ENCODE results near the gene LY6G5B. TPM values are rescaled to one million over a fixed set of nuclear protein-coding genes. Genes with fewer than 3 reads are reported as not detected.

LY6G5B gene
- total RNA-seq (2014; rRNA removed), result 5.0 and 5.3 TPM in 2 replicates
- percentile 86 among the genes with signal in this experiment for Bru-seq, nascent RNA
- BruChase-seq, experiment 1, labeled RNA remaining after a 6-hour chase, result percentile 95 among the genes with signal in this experiment
- percentile 98 among the genes with signal in this experiment for BruChase-seq, experiment 2, labeled RNA remaining after a 2-hour chase
- long read RNA-seq, partial matches to known transcripts, result 0 of 5 reads
- long read RNA-seq, other reads (novel, unspliced or antisense), result 5 of 5 reads

DNA sequence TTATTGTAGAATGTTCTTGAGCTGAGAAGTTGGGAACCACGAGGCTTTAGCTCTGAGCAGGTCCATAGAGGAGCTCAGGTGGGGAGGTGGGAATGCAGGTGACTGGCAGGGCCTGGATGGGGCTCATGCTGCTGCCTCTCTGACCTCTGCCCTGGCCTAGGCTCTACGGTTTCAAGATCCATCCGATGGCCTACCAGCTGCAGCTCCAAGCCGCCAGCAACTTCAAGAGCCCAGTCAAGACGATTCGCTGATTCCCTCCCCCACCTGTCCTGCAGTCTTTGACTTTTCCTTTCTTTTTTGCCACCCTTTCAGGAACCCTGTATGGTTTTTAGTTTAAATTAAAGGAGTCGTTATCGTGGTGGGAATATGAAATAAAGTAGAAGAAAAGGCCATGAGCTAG lies at the start of gene LY6G5B:
Gene LY6G5B, plus strand, starts transcription at position 301 of the 400 bp plus-strand sequence. CDS start 975 bp downstream, outside the sequence.
- H3K4me1 ChIP-seq (ENCODE audit: insufficient read depth, low read length), result peaks cover 5% of the 10 kb centered on the region
- TF ChIP-seq EZH2 (IDR thresholded peaks at IDR 0.05; ENCODE audit: low read length, unreplicated experiment) (no peak), EZH2phosphoT487 (IDR thresholded peaks at IDR 0.05; ENCODE audit: borderline replicate concordance, low read length) (no peak), CTCF (conservative IDR thresholded peaks at IDR 0.05; ENCODE audit: low read depth, low read length) (no peak)
- no peak within 1 kb of the TSS for H3K4me2 ChIP-seq (ENCODE audit: low read length)
- intact Hi-C loops (cut with micrococcal nuclease), result loop anchor here (5.0 kb wide), 1 partner anchor 122 kb away; the partner anchor contains the start of genes ATP6V1G2 and NFKBIL1
- peaks cover 36% of the 10 kb centered on the region for H3K79me2 ChIP-seq (ENCODE audit: low read length)
- H3K9ac ChIP-seq (ENCODE audit: low read length), result no peak within 1 kb of the TSS
- no peaks in the 10 kb centered on the region for H3F3A ChIP-seq (ENCODE audit: low read length, unreplicated experiment)
- ChIA-PET POLR2A (ENCODE audit: unreplicated experiment) (no interaction called here), CTCF (no interaction called here)
- no peak within 1 kb of the TSS for H3K27ac ChIP-seq (ENCODE audit: low read length)
- no peak within 1 kb of the TSS for H3K4me3 ChIP-seq (ENCODE audit: low read length)
- H3K27me3 ChIP-seq (ENCODE audit: low read length), result no peaks in the 10 kb centered on the region
- DNase-seq (no peak), ATAC-seq (no peak)
- BruUV-seq (replicated peaks), result no TSS peak
- H3K9me3 ChIP-seq (ENCODE audit: low read length), result no peaks in the 10 kb centered on the region
- H2AFZ ChIP-seq (ENCODE audit: low read length), result no peak within 1 kb of the TSS
- no peaks in the 10 kb centered on the region for H4K20me1 ChIP-seq (ENCODE audit: low read length)
- H3K36me3 ChIP-seq (ENCODE audit: low read depth, low read length), result peaks cover 48% of the 10 kb centered on the region
- H3K9me2 ChIP-seq (replicated peaks; ENCODE audit: low read length), result no peaks in the 10 kb centered on the region

DNA sequence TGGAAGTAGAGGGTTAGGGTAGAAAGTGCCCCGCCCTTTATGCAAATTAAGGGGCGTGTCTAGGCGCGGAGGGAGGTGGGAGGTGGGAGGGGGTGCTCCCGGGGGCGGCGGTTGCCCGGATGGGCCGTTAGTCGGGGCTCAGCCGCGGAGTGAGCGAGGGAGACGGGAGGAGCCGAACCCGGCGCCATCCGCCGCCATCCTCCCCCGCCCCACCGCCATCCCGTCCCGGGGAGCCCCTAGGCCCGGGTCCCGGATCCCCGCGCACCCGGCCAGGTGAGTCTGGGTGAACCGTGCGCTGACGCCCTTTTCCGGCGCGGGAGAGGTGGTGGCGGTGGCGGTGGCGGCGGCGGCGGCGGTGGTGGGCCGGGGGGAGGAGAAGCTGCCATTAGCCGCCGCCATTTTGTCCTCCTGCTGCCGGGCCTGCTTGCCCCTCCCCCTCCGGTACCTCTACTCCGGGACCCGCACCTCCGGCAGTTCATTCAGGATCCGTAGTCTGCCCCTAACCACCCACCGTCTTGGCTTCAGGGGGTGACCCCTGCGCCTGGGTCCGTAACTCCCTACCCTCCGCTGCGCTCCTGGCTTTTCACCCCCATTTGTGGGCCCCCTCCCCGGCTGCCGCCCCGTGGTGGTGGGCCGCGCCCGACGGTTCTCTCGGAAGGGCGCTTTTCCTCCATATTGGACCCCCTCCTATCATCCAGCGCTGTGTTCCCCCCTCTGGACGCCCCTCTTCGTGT lies 49.0 kb upstream of the LY6G5B start, which contains the start of gene PRRC2A:
Gene PRRC2A, plus strand, starts transcription at position 130 of the 734 bp plus-strand sequence. CDS start 2,075 bp downstream, outside the sequence.
- DNase-seq, result no peak
- H3K27me3 ChIP-seq (ENCODE audit: low read length), result no peaks in the 10 kb centered on the region
- peak within 1 kb of the TSS; percentile 99 for H3K4me3 ChIP-seq (ENCODE audit: low read length)

More for the DNA sequence above, 49.0 kb upstream of the LY6G5B start, which contains the start of gene PRRC2A:
- H3K9me2 ChIP-seq (replicated peaks; ENCODE audit: low read length), result no peaks in the 10 kb centered on the region
- peaks cover 24% of the 10 kb centered on the region for H4K20me1 ChIP-seq (ENCODE audit: low read length)
- ChIA-PET CTCF (no interaction called here), POLR2A (ENCODE audit: unreplicated experiment) (no interaction called here)
- H3K4me1 ChIP-seq (ENCODE audit: insufficient read depth, low read length), result peaks cover 17% of the 10 kb centered on the region
- peak within 1 kb of the TSS; percentile 83 for H2AFZ ChIP-seq (ENCODE audit: low read length)
- peaks cover 49% of the 10 kb centered on the region for H3K79me2 ChIP-seq (ENCODE audit: low read length)
- peak; percentile 62 for ATAC-seq
- no peaks in the 10 kb centered on the region for H3K9me3 ChIP-seq (ENCODE audit: low read length)
- BruUV-seq (replicated peaks), result no TSS peak
- peak within 1 kb of the TSS; percentile 99 for H3K9ac ChIP-seq (ENCODE audit: low read length)
- H3F3A ChIP-seq (ENCODE audit: low read length, unreplicated experiment), result no peaks in the 10 kb centered on the region
- intact Hi-C loops (cut with micrococcal nuclease), result loop anchor here (1.0 kb wide), 2 partner anchors 32 to 45 kb away; partner anchors contain the start of gene BAG6
- peaks cover 23% of the 10 kb centered on the region for H3K36me3 ChIP-seq (ENCODE audit: low read depth, low read length)
- TF ChIP-seq EZH2 (IDR thresholded peaks at IDR 0.05; ENCODE audit: low read length, unreplicated experiment), result no peak
- no peak for TF ChIP-seq EZH2phosphoT487 (IDR thresholded peaks at IDR 0.05; ENCODE audit: borderline replicate concordance, low read length)
- no peak for TF ChIP-seq CTCF (conservative IDR thresholded peaks at IDR 0.05; ENCODE audit: low read depth, low read length)
- H3K27ac ChIP-seq (ENCODE audit: low read length), result peak within 1 kb of the TSS; percentile 91
- peak within 1 kb of the TSS; percentile 98 for H3K4me2 ChIP-seq (ENCODE audit: low read length)

Measured in PC-3 (cell line).